Mesothelial cell of epicardium (in vitro differentiated cells): Measurements from ENCODE around the gene C1orf87. TPM values are rescaled to one million over a fixed set of nuclear protein-coding genes. Genes with fewer than 3 reads are reported as not detected.

Experiments
- DNase-seq, 2 experiments: peaks; one replicate each; pipeline ENCODE4 v3.0.0; 2021; ENCODE audit warnings: low spot score in 2 of 2; ENCODE audit not compliant: unreplicated experiment in 2 of 2
- H3K27ac Mint-ChIP-seq: 2 replicates; pipeline ENCODE4 v1.8.0; 2021; ENCODE audit warnings: mixed read lengths
- H3K27me3 Mint-ChIP-seq: 2 replicates; pipeline ENCODE4 v1.8.0; 2021; ENCODE audit warnings: low read depth, mixed read lengths
- H3K36me3 Mint-ChIP-seq: 2 replicates; pipeline ENCODE4 v1.8.0; 2021; ENCODE audit warnings: mixed read lengths
- H3K4me1 Mint-ChIP-seq: 2 replicates; pipeline ENCODE4 v1.8.0; 2021; ENCODE audit warnings: mixed read lengths
- H3K4me3 Mint-ChIP-seq: 2 replicates; pipeline ENCODE4 v1.8.0; 2021; ENCODE audit warnings: mild to moderate bottlenecking, moderate library complexity, mixed read lengths
- H3K9me3 Mint-ChIP-seq: 2 replicates; pipeline ENCODE4 v1.8.0; 2021; ENCODE audit warnings: mixed read lengths
- CTCF ChIP-seq: fragments of 200-600 bp; sonication (generic); IDR thresholded peaks from one replicate; pipeline ENCODE4 v1.5.0; 2021; ENCODE audit warnings: antibody characterized with exemption; ENCODE audit not compliant: unreplicated experiment
- total RNA-seq: library from RNA; stranded (reverse); gene quantifications from 3 replicates; pipeline ENCODE4 v1.2.1, GENCODE V29; 2021

Gene C1orf87
- total RNA-seq, 1 donor from 2014 or later: not detected

- H3K9me3 Mint-ChIP-seq: no peaks in the 10 kb centered on the region
- no peaks in the 10 kb centered on the region for H3K4me1 Mint-ChIP-seq
- H3K4me3 Mint-ChIP-seq: no peak overlapping the region
- no peak overlapping the region for H3K27ac Mint-ChIP-seq
- TF ChIP-seq CTCF: no peak
- DNase-seq: no peak
- no peaks in the 10 kb centered on the region for H3K36me3 Mint-ChIP-seq
- peaks cover 3% of the 10 kb centered on the region for H3K27me3 Mint-ChIP-seq
Observed at GRCh38 chr1:60035921-60036320, 37.6 kb downstream of the C1orf87 start.

- Mint-ChIP-seq H3K4me3 (no peak overlapping the region), H3K27me3 (peaks cover 9% of the 10 kb centered on the region), H3K4me1 (no peaks in the 10 kb centered on the region), H3K27ac (no peak overlapping the region), H3K9me3 (no peaks in the 10 kb centered on the region), H3K36me3 (no peaks in the 10 kb centered on the region)
- no peak for DNase-seq
- TF ChIP-seq CTCF: no peak
Observed at GRCh38 chr1:60034999-60035398, 38.6 kb downstream of the C1orf87 start.

GRCh38 chr1:60033066-60033465 lies 40.5 kb downstream of the C1orf87 start:
- Mint-ChIP-seq H3K27me3 (peaks cover 19% of the 10 kb centered on the region), H3K36me3 (no peaks in the 10 kb centered on the region), H3K27ac (no peak overlapping the region), H3K9me3 (no peaks in the 10 kb centered on the region), H3K4me1 (no peaks in the 10 kb centered on the region), H3K4me3 (no peak overlapping the region)
- TF ChIP-seq CTCF: no peak
- DNase-seq: no peak

- Mint-ChIP-seq H3K4me3 (no peak overlapping the region), H3K9me3 (no peaks in the 10 kb centered on the region), H3K36me3 (no peaks in the 10 kb centered on the region), H3K4me1 (no peaks in the 10 kb centered on the region), H3K27ac (no peak overlapping the region), H3K27me3 (peaks cover 31% of the 10 kb centered on the region)
- TF ChIP-seq CTCF: no peak
- no peak for DNase-seq
Observed at GRCh38 chr1:60031146-60031545, 42.4 kb downstream of the C1orf87 start.

- H3K4me3 Mint-ChIP-seq: no peak overlapping the region
- no peak for TF ChIP-seq CTCF
- H3K27me3 Mint-ChIP-seq: peaks cover 46% of the 10 kb centered on the region
- no peaks in the 10 kb centered on the region for H3K4me1 Mint-ChIP-seq
- DNase-seq: no peak
- no peaks in the 10 kb centered on the region for H3K36me3 Mint-ChIP-seq
- H3K27ac Mint-ChIP-seq: no peak overlapping the region
- peaks cover 6% of the 10 kb centered on the region for H3K9me3 Mint-ChIP-seq
Observed at GRCh38 chr1:60025552-60025951, 48.0 kb downstream of the C1orf87 start.
